Measurements from ENCODE around the gene CTNND2.

- TF ChIP-seq CTCF (IDR thresholded peaks at IDR 0.05) (no peak), POLR2AphosphoS5 (IDR thresholded peaks at IDR 0.05) (no peak), POLR2A (IDR thresholded peaks at IDR 0.05; ENCODE audit: low read depth) (no peak), EP300 (IDR thresholded peaks at IDR 0.05) (no peak)
These were observed 860.4 kb downstream of the CTNND2 start for GRCh38 chr5:11043881-11044280.

All from esophagus muscularis mucosa (tissue), 4 donors.